ENCODE measurements around the gene LAGE3.

LAGE3 gene

DNA sequence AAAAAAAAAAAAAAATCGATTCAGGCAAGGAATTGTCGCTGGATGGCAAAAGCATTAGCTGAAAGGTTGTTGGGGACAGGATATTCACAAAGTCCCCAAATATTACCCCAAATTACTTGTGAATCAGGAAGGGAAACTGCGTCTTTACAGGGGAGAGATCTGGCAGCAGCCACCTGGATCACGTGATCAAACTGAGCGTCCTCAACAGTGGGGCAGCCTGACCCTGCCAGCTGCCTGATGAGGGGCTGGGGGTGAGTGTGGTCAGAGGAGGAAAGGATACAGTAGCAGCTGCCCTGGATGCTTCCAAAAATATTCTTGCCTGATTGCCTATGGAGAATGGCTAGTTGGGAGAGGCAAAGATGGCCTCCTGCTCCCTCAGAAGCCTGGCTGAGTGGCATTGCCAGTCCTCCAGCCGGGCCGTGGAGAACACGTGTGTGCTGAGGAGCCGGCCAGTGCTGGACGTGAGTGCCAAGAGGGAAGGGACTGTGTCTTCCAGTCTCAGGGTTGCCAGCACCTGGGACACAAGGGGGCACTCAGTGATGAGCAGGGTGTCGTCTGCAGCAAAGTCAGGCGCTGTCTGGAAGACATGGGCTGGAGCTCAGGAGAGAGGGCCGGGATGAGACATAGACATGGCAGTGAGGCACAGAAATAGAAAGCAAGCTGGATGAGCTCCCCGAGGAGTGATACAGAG, 3.0 kb upstream of the LAGE3 start:
- DNase-seq (ENCODE audit: insufficient read length, low spot score): no peak
- no peak for FAIRE-seq

DNA sequence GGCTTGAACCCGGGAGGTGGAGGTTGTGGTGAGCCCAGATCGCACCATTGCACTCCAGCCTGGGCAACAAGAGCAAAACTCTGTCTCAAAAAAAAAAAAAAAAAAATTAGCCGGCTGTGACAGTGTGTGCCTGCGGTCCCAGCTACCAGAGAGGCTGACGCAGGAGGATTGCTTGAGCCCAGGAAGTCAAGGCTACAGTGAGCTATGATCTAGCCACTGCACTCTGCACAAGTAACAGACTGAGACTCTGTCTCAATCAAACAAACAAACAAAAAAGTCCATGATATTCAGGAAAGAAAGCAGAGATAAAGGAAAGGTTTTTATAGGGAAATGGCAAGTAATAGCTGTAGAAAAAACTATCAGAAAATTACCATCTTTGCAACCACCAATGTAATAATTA, 2.1 kb upstream of the LAGE3 start:
- no peak for FAIRE-seq
- DNase-seq (ENCODE audit: insufficient read length, low spot score): no peak

GRCh38 chrX:154477891-154478477, 1.1 kb downstream of the LAGE3 start:
- no peak for DNase-seq (ENCODE audit: insufficient read length, low spot score)
- FAIRE-seq: no peak

DNA sequence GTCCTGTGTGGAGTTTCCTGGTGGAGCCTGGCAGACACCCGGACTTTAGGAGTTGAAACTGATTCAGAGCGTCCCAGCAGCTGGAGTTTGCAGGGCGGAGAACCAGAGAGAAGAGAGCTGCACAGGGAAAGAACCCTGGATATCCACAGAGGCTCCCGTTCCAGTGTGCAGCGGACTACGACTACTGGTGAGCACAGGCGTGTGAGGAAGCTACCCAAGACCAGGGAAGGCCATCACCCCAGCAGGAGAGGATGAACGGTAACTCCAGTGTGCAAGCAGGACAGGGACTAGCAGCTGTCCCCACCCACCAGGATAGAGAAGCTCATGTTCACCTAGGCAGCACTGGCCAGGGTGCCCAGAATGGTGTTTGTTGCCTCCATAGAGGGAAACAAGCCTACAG, 2.3 kb downstream of the LAGE3 start:
- no peak for DNase-seq (ENCODE audit: insufficient read length, low spot score)
- no peak for FAIRE-seq

DNA sequence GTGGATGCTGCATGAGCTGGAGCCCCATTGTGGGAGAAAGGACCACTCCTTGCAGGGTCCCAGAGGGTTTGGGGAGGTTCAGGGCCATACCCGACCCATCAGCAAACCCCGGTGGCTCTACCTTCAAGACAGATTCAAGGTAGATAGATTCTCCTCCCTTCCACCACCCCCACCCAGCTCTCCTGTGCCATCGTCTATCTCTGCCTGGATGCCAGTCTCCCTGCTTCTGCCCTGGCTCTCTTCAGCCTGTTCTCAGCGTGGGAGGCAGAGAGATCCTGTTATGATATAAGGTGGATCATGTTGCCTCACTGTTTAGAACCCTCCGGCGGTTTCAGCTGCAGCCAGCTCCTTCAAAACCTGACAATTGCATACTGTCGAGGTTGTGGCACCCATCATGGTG, 5.4 kb downstream of the LAGE3 start:
- no peak for DNase-seq (ENCODE audit: insufficient read length, low spot score)
- FAIRE-seq: no peak

DNA sequence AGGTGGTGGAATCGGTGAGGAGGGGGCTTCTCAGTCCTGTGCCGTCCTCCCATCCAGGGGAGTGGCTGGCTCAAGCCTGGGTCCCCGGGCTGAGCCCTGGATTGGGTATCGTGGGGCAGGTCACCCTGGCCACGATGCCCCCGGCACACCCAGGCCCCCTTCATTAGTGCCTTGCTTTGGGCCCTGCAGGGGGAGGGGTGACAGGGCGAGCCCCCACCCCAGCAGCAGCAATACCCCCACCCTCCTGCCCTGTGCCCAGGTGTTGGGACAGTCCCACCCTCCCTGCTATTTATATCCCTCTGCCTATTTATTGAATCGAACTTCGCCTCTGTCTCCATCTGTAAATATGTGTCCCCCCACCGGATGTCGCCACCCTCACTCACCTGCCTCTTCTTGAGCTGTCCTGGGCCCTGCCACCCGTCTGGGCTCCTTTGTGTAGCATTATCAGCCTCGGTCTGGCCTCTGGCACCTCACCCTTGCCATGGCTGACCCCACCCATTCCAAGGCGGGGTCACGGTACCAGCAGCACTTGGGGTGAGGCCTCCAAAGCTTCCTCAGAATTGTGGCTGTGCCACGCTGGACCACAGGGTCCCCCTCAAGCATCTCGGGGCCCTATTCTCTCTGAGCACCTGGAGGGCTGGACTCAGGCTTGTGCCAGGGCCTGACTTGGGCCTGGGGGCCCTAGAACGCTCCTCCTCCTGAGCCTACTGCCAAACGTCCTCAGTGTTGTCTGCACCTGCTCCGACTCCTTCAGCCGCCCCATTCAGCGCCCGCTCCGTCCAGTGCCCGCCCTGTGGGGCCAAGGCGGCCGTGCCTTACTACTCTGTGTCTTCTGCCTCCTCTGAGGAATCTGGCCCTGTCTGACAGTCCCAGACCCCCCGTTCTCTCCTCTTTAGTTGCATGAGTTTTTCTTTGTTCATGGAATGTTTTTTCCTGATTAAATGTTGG, 6.1 kb downstream of the LAGE3 start:
- FAIRE-seq: no peak
- DNase-seq (ENCODE audit: insufficient read length, low spot score): no peak

GRCh38 chrX:154471839-154472684, 7.0 kb downstream of the LAGE3 start:
- no peak for DNase-seq (ENCODE audit: insufficient read length, low spot score)
- FAIRE-seq: no peak

DNA sequence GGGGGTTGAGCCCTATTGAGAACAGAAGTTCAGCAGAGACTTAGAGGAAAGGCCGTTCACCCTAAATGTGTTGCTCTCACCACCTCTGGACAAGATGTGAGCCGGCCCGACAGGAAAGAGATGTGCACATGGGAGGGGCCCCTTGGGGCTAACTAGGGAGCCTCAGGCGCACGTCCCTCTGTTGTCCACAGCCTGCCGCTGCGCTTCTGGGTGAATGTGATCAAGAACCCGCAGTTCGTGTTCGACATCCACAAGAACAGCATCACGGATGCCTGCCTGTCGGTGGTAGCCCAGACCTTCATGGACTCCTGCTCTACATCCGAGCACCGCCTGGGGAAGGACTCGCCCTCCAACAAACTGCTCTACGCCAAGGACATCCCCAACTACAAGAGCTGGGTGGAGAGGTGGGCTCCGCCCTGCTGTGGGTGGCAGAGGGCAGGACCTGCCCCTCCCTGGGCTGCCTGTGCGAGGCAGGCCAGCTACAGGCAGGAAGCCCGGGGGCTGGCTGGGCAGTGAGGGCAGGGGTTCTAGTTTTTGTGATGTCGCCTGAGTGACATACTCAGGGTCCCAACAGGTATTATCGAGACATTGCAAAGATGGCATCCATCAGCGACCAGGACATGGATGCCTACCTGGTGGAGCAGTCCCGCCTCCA, 8.0 kb downstream of the LAGE3 start:
- DNase-seq (ENCODE audit: insufficient read length, low spot score) (no peak), FAIRE-seq (no peak)

- no peak for FAIRE-seq
Observed at GRCh38 chrX:154470434-154470833, 8.6 kb downstream of the LAGE3 start.

DNA sequence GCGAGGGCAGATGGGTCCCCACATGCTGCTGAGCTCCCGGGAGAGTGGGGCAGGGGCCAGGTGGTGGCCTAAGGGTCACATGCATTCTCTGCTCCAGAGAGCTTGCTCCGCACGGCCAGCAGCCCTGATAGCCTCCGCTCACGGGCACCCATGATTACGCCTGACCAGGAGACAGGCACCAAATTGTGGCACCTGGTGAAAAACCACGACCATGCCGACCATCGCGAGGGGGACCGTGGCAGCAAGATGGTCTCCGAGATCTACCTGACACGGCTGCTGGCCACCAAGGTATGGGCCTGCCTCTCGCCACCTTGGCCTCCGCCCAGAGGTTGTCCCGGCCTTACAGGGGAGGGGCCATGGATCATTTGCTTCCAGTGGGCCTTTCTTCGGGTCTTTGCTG, 9.2 kb downstream of the LAGE3 start:
- no peak for FAIRE-seq
- no peak for DNase-seq (ENCODE audit: insufficient read length, low spot score)

More at GRCh38 chrX:154470434-154470833, 8.6 kb downstream of the LAGE3 start:
- DNase-seq (ENCODE audit: insufficient read length, low spot score): no peak

- FAIRE-seq: no peak
- no peak for DNase-seq (ENCODE audit: insufficient read length, low spot score)
Observed at GRCh38 chrX:154469114-154469513, 10.0 kb downstream of the LAGE3 start.

GRCh38 chrX:154468217-154468616, 10.9 kb downstream of the LAGE3 start:
- FAIRE-seq: no peak
- no peak for DNase-seq (ENCODE audit: insufficient read length, low spot score)

GRCh38 chrX:154467556-154467955, 11.5 kb downstream of the LAGE3 start:
- DNase-seq (ENCODE audit: insufficient read length, low spot score) (no peak), FAIRE-seq (no peak)

DNA sequence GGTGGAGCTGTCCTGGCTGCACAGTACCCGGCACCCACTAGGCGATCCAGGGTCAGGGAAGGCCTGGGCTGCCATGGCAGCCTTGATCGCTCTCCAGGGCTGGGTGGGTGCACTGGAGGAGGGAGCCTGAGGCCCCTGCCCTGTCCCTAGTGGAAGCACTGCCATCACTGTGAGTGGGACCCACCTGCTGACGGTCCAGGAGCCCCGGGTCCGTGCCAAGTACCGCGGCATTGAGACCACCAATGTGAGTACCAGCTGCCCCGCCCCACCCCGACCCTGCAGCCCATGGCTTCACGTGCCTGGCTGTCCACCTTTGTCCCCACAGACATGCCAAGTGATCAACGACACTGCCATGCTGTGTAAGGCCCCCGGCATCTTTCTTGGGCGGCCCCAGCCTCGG, 12.2 kb downstream of the LAGE3 start:
- DNase-seq (ENCODE audit: insufficient read length, low spot score): no peak
- no peak for FAIRE-seq

- DNase-seq (ENCODE audit: insufficient read length, low spot score) (no peak), FAIRE-seq (no peak)
Observed at GRCh38 chrX:154466036-154466435, 13.0 kb downstream of the LAGE3 start.

GRCh38 chrX:154465601-154466000, 13.5 kb downstream of the LAGE3 start:
- FAIRE-seq: no peak

DNA sequence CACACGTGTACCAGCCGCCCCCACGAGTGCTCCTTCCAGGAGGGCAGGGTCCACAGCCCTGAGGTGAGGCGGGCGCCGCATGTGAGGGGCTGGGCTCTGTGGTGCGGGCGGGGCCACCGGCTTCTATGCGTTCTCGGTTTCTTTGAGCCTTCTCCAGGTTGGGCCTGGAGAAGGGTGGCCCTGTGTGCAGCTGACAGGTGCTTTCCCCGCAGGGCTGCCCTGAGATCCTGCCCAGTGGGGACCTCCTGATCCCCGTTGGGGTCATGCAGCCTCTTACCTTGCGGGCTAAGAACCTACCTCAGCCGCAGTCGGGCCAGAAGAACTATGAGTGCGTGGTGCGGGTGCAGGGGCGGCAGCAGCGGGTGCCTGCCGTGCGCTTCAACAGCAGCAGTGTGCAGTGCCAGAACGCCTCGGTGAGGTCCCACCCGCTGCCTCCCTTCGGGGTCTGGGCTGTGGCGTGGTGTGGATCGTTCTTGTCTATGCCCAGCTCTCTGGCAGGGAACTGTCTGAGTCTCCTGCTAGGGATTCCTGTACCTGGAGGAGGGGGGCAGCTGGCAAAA, 14.2 kb downstream of the LAGE3 start:
- FAIRE-seq (no peak), DNase-seq (ENCODE audit: insufficient read length, low spot score) (no peak)

More at GRCh38 chrX:154465601-154466000, 13.5 kb downstream of the LAGE3 start:
- DNase-seq (ENCODE audit: insufficient read length, low spot score): no peak

DNA sequence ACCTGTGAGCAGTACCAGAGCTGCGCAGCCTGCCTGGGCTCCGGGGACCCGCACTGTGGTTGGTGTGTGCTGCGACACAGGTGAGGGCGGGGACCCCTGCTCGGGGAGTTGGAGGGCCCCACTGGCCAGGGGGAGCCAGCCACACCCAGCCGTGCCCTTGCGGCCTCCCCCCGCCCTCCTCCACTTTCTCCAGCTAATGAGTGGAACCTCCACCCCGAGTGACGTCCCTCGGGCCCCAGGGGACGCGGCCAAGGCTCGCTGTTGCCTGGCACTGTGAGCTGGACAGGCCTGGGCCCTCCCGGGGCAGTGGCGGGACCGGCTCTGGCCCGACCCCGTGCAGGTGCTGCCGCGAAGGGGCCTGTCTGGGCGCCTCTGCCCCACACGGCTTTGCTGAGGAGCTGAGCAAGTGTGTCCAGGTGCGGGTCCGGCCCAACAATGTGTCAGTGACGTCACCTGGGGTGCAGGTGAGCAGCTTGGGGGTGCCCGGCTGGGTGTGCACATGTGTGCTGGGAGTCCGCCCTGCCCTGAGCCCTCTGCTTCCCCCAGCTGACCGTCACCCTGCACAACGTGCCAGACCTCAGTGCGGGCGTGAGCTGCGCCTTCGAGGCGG, 15.4 kb downstream of the LAGE3 start:
- DNase-seq (ENCODE audit: insufficient read length, low spot score): no peak
- FAIRE-seq: no peak

DNA sequence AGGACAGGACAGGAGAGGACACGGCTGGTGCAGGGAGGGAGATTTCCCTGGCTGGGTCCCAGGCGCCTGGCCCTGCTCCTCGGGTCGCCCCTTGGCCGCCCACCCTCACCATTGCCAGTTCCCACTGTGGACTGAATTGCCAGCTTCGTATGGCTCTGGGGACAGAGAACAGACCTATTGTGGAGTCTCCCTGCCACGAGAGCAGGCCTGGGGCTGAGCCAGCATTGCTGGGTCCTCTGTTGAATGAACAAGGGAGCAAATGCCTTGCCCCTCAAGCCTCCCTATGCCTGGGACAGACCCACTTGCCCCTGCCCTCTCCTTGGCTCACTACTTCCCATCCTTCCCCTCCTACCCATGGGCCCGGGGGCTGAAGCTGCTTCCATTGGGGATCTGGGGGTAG, 16.7 kb downstream of the LAGE3 start:
- FAIRE-seq: no peak
- no peak for DNase-seq (ENCODE audit: insufficient read length, low spot score)

All from HTR-8/SVneo (cell line).